Activated CD8-positive, alpha-beta T cell treated with anti-CD3 and anti-CD28 coated beads for 36 hours (primary cell): ENCODE measurements around the gene ZNF575. TPM values are rescaled to one million over a fixed set of nuclear protein-coding genes. Genes with fewer than 3 reads are reported as not detected.
A peak's percentile ranks its signal among the peaks of the same experiment; 100 is the strongest.
"Not testable (repeated sequence)": the region's sequence is repeated elsewhere in the genome, so short reads cannot be mapped to it uniquely, and the experiment has no call there.

ENCODE experiments used
- ATAC-seq: fragments of 200-7000 bp; cut with Tn5 transposase; one replicate; pipeline ENCODE4 v1.10.0; 2021; ENCODE audit warnings: mild to moderate bottlenecking, moderate library complexity
- CTCF ChIA-PET: fragments of 350-600 bp; sonication (Branson Sonifier 250); formaldehyde crosslinking; loops from one replicate; lab custom pipeline; 2021; ENCODE audit warnings: antibody characterized with exemption; lab: Charles Lee
- POLR2A ChIA-PET: fragments of 350-600 bp; sonication (Branson Sonifier 250); formaldehyde crosslinking; loops from one replicate; lab custom pipeline; 2021; ENCODE audit warnings: antibody characterized with exemption; lab: Charles Lee
- DNase-seq: peaks from one replicate; pipeline ENCODE4 v3.0.0-alpha.2; 2020
- H3K27ac Mint-ChIP-seq: one replicate; pipeline ENCODE4 v1.8.0; 2021; ENCODE audit warnings: mild to moderate bottlenecking, mixed read lengths
- H3K27me3 Mint-ChIP-seq: one replicate; pipeline ENCODE4 v1.8.0; 2021; ENCODE audit warnings: mixed read lengths
- H3K36me3 Mint-ChIP-seq: one replicate; pipeline ENCODE4 v1.8.0; 2021; ENCODE audit warnings: low read depth, mixed read lengths
- H3K4me1 Mint-ChIP-seq: one replicate; pipeline ENCODE4 v1.8.0; 2021; ENCODE audit warnings: low read depth, mixed read lengths
- H3K4me3 Mint-ChIP-seq: one replicate; pipeline ENCODE4 v1.8.0; 2021; ENCODE audit warnings: mild to moderate bottlenecking, moderate library complexity, mixed read lengths
- H3K9me3 Mint-ChIP-seq: one replicate; pipeline ENCODE4 v1.8.0; 2021; ENCODE audit warnings: mixed read lengths
- CTCF ChIP-seq: fragments of 200-600 bp; IDR thresholded peaks from one replicate; pipeline ENCODE4 v1.8.0; 2022; ENCODE audit warnings: antibody characterized with exemption, mild to moderate bottlenecking
- intact Hi-C: fragments of 100-400 bp; cut with micrococcal nuclease; formaldehyde crosslinking; loops from one replicate; pipeline ENCODE4 v1.10.0; 2022
- total RNA-seq, 2 experiments: library from RNA; stranded (reverse); gene quantifications; one replicate each; pipeline ENCODE4 v1.2.3, GENCODE V29; 2021

The ZNF575 gene
- total RNA-seq, 2 experiments from 2014 or later: 1.2 to 2.0 TPM

- Mint-ChIP-seq H3K36me3 (peaks cover 14% of the 10 kb centered on the region), H3K4me3 (no peak overlapping the region), H3K27me3 (no peaks in the 10 kb centered on the region), H3K9me3 (no peaks in the 10 kb centered on the region), H3K4me1 (no peaks in the 10 kb centered on the region), H3K27ac (no peak overlapping the region)
- ATAC-seq: no peak
- ChIA-PET CTCF (interaction anchor here (1.2 kb wide), 1 partner anchor 9 kb away, joined by 4 read pairs; no protein-coding TSS in a partner anchor), POLR2A (interaction anchor here (0.6 kb wide), 1 partner anchor 13 kb away, joined by 3 read pairs; no protein-coding TSS in a partner anchor)
- no peak for DNase-seq
- TF ChIP-seq CTCF: no peak
- intact Hi-C loops: no loop called here
Observed at GRCh38 chr19:43546581-43546980, 13.6 kb downstream of the ZNF575 start.

- POLR2A ChIA-PET, DNase-seq, CTCF ChIA-PET, intact Hi-C loops, H3K4me1 Mint-ChIP-seq, H3K4me3 Mint-ChIP-seq, ATAC-seq, H3K27ac Mint-ChIP-seq, H3K27me3 Mint-ChIP-seq, H3K9me3 Mint-ChIP-seq: not testable (repeated sequence)
- peaks cover 12% of the 10 kb centered on the region for H3K36me3 Mint-ChIP-seq
Observed at GRCh38 chr19:43547926-43548325, 14.9 kb downstream of the ZNF575 start.

GRCh38 chr19:43548706-43549105 lies 15.7 kb downstream of the ZNF575 start:
- CTCF ChIA-PET: no interaction called here
- Mint-ChIP-seq H3K4me3 (no peak overlapping the region), H3K4me1 (no peaks in the 10 kb centered on the region), H3K36me3 (peaks cover 15% of the 10 kb centered on the region), H3K27ac (peak overlapping the region; percentile 46), H3K27me3 (no peaks in the 10 kb centered on the region), H3K9me3 (no peaks in the 10 kb centered on the region)
- POLR2A ChIA-PET: no interaction called here
- TF ChIP-seq CTCF: no peak
- no peak for ATAC-seq
- DNase-seq: no peak
- intact Hi-C loops: no loop called here

- ChIA-PET POLR2A (no interaction called here), CTCF (interaction anchor here (1.5 kb wide), 1 partner anchor 17 kb away, joined by 3 read pairs; no protein-coding TSS in a partner anchor)
- H3K36me3 Mint-ChIP-seq: peaks cover 19% of the 10 kb centered on the region
- H3K27me3 Mint-ChIP-seq: no peaks in the 10 kb centered on the region
- intact Hi-C loops: no loop called here
- H3K4me3 Mint-ChIP-seq: no peak overlapping the region
- ATAC-seq (no peak), DNase-seq (no peak)
- no peak for TF ChIP-seq CTCF
- no peaks in the 10 kb centered on the region for H3K9me3 Mint-ChIP-seq
- peaks cover 5% of the 10 kb centered on the region for H3K4me1 Mint-ChIP-seq
- H3K27ac Mint-ChIP-seq: no peak overlapping the region
Observed at GRCh38 chr19:43551399-43552197, 18.6 kb downstream of the ZNF575 start.

GRCh38 chr19:43552198-43552450 lies 19.1 kb downstream of the ZNF575 start:
- no peak for ATAC-seq
- no peak overlapping the region for H3K27ac Mint-ChIP-seq
- no peak overlapping the region for H3K4me3 Mint-ChIP-seq
- no peak for TF ChIP-seq CTCF
- POLR2A ChIA-PET: no interaction called here
- H3K4me1 Mint-ChIP-seq: peaks cover 5% of the 10 kb centered on the region
- no peaks in the 10 kb centered on the region for H3K9me3 Mint-ChIP-seq
- intact Hi-C loops: no loop called here
- DNase-seq: no peak
- H3K36me3 Mint-ChIP-seq: peaks cover 19% of the 10 kb centered on the region
- CTCF ChIA-PET: interaction anchor here (1.5 to 7.5 kb wide), 2 partner anchors 17 to 40 kb away, joined by 3 to 188 read pairs; partner anchors contain the start of genes IRGQ and ZNF576
- H3K27me3 Mint-ChIP-seq: no peaks in the 10 kb centered on the region
